Colon (tissue), 2 donors: Measurements from ENCODE around the gene ETV1.
A peak's percentile ranks its signal among the peaks of the same experiment; 100 is the strongest.
"Not testable (repeated sequence)": the region's sequence is repeated elsewhere in the genome, so short reads cannot be mapped to it uniquely, and the experiment has no call there.

ENCODE experiments used
- FAIRE-seq: peaks from 2 replicates; lab custom pipeline; 2012; peaks lifted over from hg19 to GRCh38; lab: Jason Lieb, UNC
- donor health status: control.
- donor health status: control.

ETV1 gene

DNA sequence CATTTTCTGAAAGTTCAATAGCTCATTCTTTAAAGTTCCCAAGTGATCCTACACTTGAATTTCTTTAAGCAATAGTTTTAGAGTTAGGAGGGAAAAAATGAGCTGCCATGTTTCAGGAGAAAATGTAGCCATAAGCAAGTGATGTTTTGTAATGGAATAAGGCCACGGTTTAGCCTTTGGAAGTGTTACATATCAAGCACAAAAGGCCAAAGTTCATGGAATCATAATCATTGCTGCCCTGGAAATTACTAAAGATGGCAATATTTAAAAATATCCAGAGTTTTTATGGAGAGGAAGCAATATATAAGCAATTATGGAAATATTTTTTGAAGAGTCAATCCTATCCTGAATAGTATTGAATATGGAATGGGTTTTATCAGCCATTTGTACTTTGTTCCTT lies 68.4 kb downstream of the ETV1 start:
- no peak for FAIRE-seq

GRCh38 chr7:13920053-13920697 lies 69.3 kb downstream of the ETV1 start:
- no peak for FAIRE-seq

DNA sequence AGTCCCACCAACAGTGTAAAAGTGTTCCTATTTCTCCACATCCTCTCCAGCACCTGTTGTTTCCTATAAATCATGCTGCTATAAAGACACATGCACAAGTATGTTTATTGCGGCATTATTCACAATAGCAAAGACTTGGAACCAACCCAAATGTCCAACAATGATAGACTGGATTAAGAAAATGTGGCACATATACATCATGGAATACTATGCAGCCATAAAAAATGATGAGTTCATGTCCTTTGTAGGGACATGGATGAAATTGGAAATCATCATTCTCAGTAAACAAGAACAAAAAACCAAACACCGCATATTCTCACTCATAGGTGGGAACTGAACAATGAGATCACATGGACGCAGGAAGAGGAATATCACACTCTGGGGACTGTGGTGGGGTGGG lies 71.1 kb downstream of the ETV1 start:
- FAIRE-seq: not testable (repeated sequence)

DNA sequence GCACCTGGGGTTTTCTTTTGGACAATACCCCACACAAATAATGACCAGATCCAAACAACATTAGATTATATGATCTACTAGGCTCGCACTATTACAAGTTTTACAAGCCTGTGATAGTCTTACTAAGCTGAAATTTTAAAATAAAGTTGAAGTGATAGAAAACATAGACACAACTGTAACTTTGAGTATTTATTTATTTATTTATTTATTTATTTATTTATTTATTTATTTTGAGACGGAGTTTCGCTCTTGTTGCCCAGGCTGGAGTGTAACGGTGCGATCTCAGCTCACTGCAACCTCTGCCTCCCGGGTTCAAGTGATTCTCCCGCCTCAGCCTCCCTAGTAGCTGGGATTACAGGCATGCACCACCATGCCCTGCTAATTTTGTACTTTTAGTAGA lies 72.4 kb downstream of the ETV1 start:
- FAIRE-seq: not testable (repeated sequence)

- FAIRE-seq: no peak
Measured at GRCh38 chr7:13915891-13916290, 73.6 kb downstream of the ETV1 start.

- no peak for FAIRE-seq
Measured at GRCh38 chr7:13912715-13913278, 76.7 kb downstream of the ETV1 start.

- no peak for FAIRE-seq
Measured at GRCh38 chr7:13911909-13912308, 77.6 kb downstream of the ETV1 start.

GRCh38 chr7:13910805-13911551 lies 78.5 kb downstream of the ETV1 start:
- FAIRE-seq: no peak

- no peak for FAIRE-seq
Measured at GRCh38 chr7:13908667-13909397, 80.6 kb downstream of the ETV1 start.

DNA sequence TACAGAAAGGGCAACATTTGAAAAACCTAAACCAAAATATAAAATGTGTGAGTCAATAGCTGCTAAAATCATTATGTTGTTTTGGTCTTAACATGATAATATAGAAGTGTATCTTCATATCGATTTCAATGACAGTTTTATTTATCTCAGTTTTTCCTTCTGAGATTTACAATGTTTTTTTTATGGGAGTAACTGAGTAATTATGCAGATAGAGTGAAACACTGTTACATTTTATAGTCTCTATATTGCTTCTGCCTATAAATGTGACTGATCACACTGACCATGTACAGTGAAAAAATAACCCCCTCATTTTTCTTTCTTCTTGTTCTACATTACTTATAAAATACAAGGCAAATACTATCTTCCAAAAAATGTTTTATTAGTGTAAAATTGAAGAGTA lies 81.6 kb downstream of the ETV1 start:
- FAIRE-seq: no peak

GRCh38 chr7:13904689-13905088 lies 84.8 kb downstream of the ETV1 start:
- FAIRE-seq: no peak

DNA sequence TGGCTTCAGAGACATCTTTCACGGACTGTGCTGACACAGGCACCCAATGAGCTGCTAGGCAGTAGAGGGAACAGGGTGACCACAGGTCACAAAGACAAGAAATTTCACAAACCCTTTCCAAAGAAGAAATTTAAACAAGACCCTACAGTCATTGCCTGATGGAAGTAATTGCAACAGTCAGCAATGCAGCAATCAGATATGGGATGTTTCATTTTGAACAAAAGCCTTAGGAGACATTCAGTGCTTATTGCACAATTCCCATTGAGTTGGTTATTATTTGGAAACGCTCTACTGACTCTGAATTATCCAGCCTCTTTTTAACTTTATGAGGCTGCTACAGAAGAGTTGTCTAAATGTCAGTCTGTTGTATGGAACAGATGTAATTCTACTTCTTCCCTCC lies 85.5 kb downstream of the ETV1 start:
- no peak for FAIRE-seq

- no peak for FAIRE-seq
Measured at GRCh38 chr7:13901577-13901976, 87.9 kb downstream of the ETV1 start.

DNA sequence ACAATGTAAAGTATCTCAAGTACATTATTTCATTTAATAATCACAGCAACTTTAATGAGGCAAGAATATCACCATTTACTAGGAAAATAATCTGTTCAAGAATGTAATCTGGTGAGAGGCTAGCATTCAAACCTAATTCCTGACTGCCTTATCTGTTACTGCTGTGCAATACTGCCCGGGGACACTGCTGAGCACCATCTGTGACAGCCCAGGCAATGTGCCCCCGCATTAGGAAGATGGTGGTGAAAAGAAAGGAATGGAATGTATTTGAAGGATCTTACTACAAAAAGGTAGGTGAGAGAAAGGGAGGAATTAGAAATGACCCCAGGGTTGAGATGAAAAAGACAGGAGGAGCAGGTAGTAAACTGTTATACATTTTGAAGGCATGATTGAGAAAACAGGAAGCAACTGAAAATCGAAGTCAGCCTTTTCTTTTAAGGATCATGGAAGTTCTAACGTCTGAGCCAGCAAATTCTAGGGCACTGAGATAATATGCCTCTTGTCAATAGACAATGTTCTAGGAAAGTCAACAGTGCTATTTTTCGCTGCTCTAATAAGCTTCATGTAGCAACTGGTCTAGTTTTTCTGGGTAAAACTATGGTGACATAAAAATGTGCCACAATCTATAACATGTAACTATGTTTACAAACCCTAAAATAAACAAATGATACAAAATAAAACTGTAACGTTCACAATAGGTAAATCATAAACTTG lies 90.4 kb downstream of the ETV1 start:
- peak; percentile 24 for FAIRE-seq

DNA sequence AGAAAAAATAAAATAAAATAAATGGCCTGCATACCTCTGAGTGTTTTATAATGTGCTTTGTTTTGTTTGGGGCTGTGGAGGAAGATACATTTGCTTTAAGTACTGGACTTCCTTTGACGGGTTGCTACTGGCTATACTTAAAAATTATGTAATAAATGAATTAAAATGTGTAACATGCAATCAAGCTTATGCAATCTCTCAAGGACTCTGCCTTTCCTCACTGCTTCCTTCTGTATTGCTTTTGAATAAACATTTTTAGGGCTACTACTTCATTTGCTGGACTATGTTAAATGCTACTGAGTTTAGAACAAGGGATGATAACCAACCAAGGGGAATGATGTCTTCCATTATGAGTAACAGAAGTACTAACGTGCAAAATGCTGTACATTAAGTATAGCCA lies 91.6 kb downstream of the ETV1 start:
- no peak for FAIRE-seq

GRCh38 chr7:13894954-13895353 lies 94.5 kb downstream of the ETV1 start:
- no peak for FAIRE-seq

DNA sequence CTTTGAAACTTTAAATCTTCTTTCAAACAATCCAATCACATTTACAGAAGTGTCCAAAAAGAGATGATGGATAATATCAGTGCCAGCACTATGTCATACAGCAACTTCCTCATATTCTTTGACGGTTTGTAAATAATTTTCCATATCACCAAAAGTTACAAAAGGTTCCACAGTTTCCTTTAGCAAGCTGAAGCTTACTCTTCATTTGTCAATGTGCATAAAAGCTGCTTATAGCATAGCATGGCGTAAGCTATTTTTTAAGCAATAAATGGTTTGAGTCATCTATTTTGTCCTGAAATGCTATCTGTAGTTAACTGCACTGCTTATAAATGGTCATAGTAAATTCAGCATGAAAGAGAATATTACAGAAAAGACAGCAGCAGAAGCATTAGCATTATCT lies 95.1 kb downstream of the ETV1 start:
- no peak for FAIRE-seq

- FAIRE-seq: no peak
Measured at GRCh38 chr7:13890793-13891192, 98.7 kb downstream of the ETV1 start.

- no peak for FAIRE-seq
Measured at GRCh38 chr7:13886356-13886755, 103.1 kb downstream of the ETV1 start.

DNA sequence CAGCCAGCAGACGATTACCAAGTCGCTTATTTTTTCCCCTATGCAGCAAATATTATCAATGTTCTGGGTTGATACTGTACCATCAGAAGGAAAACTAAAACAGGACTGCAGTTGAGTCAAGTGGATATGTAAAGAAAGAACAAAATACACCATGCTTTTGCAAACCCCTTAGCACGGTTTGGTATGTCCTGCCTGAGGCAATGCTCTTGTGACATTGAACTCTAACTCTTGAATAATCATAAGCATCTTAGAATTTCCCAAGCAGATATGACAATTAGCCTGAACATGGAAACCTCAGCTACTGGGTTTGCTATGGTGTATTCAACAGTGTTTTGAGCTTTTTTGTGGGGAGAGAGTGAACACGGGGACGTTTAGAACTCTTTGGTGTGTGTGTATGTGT lies 107.4 kb downstream of the ETV1 start:
- no peak for FAIRE-seq

DNA sequence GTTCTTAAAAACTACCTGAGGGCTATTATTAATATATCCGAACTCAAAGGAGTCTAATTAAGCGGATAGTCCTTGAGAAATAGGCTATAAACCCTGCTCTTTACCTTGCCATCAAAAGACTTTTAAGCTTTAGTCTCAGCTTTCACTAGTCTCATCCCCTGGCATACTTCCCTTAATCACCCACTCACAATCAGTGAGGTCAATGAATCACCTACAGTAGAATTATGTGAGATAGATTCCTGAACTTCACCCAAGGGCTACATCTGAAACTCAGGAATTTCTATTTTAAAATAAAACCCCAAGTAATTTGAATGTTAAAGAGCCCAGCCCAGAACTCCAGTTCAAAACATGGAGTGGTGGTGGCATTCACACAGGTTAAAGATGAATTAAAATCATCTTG lies 108.7 kb downstream of the ETV1 start:
- no peak for FAIRE-seq

GRCh38 chr7:13879994-13880686 lies 109.3 kb downstream of the ETV1 start:
- no peak for FAIRE-seq
